ENCODE results near the gene NCOR1.
"Not testable (repeated sequence)": the region's sequence is repeated elsewhere in the genome, so short reads cannot be mapped to it uniquely, and the experiment has no call there.

NCOR1 gene

DNA sequence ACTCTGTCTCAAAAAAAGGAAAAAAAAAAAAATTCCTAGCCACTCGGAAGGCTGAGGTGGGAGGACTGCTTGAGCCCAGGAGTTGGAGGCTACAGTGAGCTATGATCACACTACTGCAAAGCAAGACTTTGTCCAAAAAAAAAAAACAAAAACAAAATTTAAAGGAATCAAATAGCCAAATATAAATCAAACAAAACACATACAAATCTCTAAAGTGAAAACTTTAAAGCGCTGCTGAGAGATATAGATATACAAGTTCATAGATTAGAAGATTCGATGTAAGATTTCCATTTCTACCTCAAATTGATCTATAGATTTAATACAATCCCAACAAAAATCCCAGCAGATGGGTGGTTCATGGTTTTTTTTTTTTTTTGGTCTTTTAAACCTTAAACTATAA, 132.1 kb downstream of the NCOR1 start:
- DNase-seq, result no peak

DNA sequence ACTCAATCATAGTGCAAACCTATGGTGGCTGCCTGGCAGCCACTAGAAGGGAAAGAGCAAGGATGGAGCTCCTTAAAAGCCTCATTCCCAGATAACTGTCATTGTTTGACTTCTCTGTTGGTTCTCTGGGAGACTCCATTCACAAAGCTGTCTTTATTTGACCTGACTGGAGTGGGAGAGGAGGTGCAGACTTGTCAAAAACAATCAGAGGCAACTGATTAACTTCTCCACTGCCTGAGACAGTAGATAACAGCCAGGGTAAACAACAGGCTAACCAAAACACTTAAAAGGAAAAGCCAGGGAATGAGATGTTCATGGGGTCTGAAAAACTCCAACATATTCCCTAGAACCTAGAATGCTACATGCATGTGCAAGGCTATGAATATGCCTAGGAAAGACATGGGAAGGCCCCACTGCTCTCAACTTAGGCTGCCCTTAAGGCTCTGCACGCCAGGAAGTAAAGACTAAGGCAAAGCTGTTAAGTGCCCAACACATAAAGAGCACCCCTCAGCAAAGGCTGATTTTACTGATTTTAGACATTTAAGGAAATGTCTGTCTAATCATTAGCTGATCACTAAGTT, 133.7 kb downstream of the NCOR1 start:
- DNase-seq, result no peak

DNA sequence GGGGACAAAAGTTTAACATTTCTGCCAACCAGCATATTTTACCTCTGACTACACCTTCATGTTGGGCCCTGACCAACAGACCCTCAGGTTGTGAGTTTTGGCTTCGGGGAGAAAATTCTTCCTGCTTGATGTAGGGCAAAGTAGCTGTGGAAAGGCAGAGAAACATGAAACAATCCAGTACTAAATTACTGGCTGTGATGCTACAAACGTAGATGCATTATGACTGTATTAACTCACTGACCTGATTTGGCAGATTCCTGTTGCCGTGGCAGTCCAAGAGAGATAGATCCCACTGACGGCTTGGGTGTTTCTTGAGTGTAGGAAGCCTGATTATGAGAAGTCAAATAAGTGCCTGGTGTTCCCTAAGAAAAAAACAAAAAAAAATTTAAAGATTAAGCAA, 135.0 kb downstream of the NCOR1 start:
- no peak for DNase-seq

DNA sequence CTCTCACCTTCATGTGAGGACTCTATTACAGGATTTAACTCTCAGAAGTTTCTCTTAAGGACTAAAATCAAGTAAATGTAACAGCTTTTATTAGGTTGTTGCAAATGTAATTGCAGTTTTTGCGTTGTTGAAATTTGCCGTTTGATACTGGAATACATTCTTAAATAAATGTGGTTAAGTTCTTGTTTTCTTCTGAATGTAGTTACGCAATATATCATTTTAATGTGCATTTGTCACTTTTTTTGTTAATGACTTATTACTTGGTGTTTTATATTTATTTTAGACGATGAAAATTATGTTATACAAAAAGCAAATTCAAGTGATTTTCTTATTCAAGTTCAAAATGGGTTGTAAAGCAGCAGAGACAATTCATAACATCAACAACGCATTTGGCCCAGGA, 139.4 kb downstream of the NCOR1 start:
- DNase-seq, result no peak

DNA sequence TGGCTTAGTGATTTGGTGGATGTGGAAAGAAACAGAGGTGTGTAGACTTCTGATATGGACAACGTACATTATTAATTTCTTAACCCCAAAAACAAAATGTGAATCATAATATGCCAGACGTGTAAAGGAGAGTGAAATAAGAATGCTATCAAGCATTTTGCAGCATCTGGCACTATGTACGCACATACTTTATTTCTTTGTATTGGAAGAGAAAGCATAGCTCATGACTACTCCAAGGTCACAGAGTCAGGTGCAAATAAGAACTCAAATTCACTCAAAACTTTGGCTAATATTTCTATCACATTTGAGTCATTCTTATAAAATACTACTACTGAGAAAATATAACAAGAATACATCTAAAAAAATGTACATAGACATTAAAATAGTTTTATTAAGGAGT, 140.9 kb downstream of the NCOR1 start:
- no peak for DNase-seq

DNA sequence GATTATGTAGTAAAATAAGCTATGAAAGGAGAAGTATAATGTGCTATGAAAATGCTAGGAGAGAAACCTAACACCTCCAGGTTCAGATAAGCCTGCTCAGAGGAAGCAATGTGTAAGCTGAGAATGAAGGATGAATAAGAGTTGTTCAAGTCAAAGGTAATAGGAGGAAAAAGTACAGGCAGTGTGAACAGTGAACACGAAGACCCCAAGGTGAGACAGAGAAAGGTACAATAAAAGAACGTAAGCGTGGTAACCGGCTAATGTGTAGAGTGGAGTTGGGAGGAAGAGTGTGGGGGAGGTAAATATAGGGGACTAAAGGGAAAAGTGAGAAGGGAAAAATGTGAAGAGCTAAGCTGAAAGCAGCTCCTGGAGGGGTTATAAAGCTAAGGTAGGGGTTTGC, 141.5 kb downstream of the NCOR1 start:
- DNase-seq, result no peak

DNA sequence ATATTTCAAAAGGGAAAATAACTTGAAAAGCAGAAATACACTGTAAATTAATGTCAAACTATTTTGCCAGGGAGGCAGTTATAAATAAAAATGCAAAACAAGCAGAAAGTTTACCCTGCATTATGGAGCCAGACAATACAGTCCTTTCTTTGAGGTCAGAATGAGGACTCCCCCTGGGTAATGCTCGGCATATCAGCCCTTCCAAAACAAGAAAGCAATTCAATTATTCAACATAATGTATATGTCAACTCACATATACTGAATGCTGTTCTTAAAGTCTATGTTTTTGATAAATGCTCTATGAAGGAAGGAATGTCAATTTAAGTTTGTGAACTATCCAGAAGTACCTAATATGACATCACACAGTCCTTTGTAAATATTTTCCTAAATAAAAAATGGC, 143.3 kb downstream of the NCOR1 start:
- DNase-seq, result no peak

DNA sequence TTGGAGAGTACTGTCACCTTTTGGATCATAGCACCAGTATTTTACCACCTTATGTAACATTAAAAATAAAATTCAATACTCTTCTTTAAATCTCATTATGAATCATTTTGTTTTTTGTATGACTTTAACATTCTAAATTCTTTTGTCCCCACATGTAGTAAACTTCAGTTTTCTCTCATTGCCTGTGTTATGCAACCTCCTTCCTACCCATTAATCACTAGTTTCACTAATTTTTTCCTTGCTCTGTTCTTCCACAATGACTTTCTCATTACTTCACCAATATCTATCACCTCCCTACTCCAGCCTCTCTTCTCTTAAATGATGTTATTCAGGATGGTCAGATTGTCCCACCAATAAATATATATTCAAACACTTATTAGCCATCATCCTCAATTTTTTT, 147.0 kb downstream of the NCOR1 start:
- DNase-seq, result no peak

DNA sequence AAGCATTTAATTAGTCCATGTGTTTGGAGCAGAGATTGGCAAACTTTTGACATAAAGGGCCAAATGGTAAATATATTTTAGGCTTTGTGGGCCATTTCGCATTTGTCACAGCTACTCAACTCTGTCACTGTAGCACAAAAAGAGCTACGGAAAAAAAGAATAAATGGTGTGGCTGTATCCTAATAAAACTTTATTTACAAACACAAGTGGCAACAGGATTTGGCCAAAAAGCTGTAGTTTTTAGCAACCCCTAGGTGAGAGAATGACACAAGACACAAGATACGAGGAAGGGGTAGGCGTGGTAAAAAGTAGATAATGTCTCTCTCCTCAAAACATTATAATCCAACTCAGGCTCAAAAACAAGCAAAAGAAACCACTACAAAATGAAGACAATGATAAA, 149.2 kb downstream of the NCOR1 start:
- no peak for DNase-seq

DNA sequence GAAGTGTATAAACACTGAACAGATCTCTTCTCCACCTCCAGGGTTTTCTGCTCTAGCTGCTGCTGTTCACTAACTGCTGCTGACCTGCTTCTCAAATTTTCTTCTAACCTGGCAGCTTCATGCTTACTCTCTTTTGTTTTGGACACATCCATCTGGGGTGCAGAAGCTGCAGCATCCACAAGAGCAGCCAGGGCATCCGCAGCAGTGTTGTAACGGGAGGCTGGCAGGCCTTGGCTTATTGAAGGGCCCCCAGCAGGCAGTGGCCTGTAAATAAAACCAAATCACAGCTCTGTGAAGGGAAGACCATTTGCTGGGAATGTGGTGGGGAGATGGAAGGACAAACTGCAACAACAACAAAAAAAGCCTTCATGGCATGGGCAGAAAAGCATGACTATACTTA, 153.7 kb downstream of the NCOR1 start:
- DNase-seq, result no peak

DNA sequence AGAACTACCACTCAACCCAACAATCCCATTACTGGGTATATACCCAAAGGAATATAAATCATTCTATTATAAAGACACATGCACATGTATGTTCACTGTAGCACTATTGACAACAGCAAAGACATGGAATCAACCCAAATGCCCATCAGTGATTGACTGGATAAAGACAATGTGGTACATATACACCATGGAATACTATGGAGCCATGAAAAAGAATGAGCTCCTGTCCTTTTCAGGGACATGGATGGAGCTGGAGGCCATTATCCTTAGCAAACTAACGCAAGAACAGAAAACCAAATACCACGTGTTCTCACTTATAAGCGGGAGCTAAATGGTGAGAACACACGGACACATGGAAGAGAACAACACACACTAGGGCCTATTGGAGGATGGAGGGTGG, 160.2 kb downstream of the NCOR1 start:
- not testable (repeated sequence) for DNase-seq

DNA sequence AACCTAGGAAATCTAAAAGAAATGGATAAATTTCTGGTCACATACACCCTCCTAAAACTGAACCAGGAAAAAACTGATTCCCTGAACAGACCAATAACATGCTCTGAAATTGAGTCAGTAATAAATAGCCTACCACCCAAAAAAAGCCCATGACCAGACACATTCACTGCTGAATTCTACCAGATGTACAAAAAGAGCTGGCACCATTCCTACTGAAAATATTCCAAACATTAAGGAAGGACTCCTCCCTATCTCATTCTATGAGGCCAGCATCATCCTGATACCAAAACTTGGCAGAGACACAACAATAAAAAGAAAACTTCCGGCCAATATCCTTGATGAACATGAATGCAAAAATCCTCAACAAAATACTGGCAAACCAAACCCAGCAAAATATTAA, 162.8 kb downstream of the NCOR1 start:
- DNase-seq, result no peak

DNA sequence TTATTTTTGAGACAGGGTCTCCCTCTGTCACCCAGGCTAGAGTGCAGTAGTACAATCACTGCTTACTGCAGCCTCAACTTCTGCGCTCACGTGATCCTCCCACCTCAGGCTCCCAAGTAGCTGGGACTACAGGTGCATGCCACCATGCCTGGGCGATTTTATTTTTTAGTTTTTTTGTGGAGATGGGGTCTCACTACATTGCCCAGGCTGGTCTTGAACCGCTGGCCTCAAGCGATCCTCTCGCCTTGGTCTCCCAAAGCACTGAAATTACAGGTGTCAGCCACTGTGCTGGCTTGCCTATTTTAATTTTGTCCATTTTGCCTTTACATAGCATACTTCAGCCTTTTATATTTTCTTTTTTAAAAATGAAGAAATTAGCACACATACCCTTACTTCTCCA, 164.5 kb downstream of the NCOR1 start:
- no peak for DNase-seq

DNA sequence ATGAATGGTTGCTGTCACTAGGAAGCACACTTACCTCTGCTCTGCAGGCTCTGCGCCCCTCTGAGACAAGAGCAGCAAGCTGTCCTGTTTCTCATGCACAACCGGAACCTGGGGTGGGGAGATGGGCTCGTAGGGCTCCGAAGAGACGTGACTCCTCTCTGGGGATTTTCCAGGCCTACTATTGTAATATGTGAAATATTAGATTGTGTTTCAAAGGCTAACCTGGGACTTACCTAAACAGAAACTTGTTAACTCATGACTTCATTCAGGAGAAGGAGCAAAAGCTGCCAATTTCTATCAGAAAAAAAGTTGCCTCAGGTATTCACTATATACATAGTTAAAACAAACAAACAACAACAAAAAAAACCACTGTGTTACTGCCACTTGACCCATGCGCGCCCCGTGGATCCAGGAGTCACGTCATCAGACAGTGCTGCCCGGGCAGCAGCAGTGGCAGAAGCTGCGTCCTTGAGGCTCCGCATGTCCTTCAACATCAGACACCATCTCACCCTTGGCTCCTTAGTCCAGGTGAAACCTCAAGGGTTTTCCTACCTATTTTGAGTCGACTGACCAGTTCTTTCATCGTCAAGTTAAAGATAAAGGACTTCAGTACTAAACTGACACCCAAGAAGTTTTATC, 166.4 kb downstream of the NCOR1 start:
- DNase-seq, result no peak

DNA sequence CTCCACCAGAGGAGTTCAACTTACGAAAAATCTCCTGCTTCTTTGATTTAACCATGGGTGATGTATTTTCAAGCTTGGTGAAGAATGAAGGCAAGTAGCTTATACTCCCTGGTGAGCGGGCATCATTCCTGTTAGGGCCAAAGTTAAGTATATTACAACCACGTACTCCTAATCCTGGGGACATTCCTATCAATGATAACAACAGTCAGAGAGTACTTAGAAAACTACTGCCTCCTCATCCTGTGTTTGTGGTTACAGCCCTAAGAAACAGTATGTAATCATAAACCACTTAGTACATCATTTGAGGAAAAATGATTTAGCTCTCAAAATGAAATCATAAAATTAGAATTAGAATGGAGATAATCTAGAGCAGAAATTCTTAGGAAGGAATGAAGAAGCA, 168.4 kb downstream of the NCOR1 start:
- no peak for DNase-seq

DNA sequence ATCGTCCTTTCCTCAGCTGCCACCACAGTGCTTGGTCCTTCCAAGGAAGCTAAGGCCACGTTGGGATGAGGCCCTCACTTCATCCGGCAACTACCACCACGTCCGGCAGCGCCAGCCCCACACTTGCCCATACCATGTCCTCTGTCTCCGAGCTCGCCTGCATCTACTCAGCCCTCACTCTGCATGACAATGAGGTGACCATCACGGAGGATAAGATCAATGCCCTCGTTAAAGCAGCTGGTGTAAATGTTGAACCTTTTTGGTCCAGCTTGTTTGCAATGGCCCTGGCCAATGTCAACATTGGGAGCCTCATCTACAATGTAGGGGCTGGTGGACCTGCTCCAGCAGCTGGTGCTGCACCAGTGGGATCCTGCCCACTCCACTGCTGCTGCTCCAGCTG, 170.8 kb downstream of the NCOR1 start:
- DNase-seq, result no peak

DNA sequence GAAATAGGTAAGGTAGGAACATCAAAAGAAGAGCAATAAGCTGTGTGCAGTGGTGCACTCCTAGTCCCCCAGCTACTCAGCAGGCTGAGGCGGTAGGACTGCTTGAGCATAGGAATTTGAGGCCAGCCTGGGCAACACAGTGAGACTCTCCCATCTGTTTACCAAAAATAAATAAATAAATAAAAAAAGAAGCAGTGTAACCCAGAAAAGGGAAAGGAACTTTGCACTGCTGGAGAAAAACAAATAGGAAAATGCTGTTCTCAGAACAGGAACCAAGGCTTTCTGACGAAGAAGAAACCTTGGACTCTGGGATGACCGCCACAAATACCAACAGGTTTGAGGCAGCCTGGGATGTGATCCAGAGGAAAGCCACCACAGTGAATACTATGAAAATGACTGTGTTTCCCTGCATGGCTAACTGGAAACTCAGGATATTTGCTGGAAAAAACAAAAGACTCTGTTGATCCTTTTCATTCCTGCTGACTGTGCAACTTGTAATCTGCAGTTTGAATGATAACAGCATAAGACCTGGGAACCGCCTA, 174.6 kb downstream of the NCOR1 start:
- DNase-seq, result no peak

DNA sequence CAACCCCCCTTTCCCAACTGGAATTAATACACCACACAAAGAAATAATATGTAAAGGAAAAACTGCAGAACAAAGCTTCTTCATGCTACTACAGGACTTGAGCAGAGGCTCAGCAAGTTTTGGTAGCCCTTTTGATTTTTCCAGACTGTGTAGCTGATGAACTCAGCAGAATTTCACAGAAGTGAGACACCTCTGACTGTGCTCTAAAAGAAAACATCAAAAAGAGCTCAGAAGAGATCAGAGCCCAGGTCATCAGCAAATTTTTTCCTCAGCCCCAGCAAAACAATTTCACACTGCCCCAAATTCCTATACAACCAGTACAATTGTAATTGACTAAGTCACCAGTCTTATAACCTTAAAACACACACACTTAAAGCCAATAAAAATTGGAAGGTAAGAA, 177.7 kb downstream of the NCOR1 start:
- DNase-seq, result no peak

DNA sequence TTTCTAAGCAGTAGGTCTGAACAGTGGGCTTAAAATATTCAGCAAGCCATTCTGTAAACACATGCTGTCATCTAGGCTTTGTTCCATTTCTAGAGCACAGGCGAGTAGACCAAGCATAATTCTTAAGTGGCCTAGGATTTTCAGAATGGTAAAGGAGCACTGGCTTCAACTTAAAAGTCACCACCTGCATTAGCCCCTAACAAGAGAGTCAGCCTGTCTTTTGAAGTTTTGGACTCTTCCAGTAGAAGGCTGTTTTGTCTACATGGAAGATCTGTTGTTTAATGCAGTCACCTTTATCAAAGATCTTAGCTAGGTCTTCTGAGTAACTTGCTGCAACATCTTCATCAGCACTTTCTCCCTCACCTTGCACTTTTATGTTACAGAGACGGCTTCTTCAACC, 179.1 kb downstream of the NCOR1 start:
- DNase-seq, result no peak

DNA sequence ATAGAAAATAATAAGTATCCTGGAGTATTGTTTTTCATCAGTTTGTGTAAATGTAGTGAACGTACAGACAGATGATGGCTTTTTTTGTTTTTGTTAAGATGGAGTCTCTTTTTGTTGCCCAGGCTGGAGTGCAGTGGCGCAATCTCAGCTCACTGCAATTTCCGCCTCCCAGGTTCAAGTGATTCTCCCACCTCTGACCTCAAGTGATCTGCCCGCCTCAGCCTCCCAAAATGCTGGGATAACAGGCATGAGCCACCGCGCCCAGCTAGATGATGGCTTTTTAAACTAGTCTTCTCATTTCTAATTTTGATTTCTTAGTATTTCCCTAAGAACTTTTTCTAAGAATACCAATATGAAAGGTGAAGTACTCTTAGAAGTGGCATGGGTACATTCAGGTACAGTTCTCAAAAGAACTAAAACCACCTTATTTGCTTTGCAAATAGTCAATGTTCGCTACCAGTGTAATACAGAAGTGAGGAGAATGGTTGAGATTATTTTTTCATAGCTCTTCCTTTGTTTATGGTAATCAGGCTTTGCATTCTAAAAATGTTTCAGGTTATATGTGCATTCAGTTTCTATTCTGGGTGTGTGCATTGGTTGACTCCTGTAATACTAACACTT, 181.5 kb downstream of the NCOR1 start:
- DNase-seq, result no peak

DNA sequence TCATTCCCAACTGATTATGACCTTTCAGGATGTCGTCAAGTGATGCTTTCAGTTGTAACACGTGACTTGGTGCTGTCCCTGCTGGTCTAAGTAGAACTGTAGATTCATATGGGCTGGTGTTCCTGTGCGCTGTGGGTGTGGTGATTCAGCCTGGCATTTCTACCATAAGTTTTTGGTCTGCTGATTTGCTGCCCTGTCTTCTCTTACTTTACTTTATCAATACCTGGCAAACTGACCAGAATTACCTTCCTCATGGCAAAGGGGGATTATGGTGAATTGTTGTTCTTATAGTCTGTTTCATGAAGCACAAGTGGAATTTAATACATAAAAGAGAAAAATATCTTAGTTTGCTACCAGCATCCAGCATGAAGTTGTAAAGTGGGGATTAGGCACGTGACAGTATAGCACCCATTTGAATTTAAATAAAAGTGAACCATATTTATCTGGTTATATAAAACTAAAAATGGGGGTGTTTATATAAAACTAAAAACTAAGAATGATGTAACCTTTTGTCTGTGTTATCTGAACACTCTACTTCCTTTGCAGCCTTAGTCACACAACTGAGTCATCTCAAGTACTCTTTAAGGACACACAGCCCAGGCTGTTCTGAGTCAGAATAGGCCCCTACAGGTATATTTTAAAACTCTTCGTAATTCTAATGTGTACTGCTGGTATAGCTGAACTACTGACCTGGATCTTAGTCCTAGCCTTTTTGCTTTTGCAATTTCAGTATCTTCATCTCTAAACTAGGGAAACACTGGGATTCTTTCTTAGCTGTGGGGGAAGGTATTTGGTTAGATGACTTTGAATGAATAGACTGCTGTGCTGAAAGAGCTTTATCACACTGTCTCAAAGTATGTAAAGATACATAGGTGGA, 187.4 kb downstream of the NCOR1 start:
- peak; percentile 62 for DNase-seq

DNA sequence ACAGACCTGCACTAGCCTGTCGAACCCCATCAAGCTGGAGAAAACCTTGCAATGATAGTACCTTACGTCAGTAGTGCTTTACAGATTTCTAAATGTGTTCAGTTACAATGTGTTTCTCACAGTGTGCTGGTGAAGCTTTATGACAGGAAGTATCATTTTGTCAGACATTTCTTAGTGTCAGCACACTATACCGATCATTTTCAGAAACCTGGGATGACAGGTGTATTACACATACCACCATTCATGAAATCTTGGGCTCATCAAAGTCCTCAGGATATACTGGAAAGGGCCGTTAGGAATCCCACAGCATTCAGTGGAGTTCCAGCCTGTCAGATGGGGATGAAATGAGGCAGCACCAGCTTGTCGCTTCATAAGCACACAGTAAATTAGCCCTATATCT, 188.4 kb downstream of the NCOR1 start:
- no peak for DNase-seq

DNA sequence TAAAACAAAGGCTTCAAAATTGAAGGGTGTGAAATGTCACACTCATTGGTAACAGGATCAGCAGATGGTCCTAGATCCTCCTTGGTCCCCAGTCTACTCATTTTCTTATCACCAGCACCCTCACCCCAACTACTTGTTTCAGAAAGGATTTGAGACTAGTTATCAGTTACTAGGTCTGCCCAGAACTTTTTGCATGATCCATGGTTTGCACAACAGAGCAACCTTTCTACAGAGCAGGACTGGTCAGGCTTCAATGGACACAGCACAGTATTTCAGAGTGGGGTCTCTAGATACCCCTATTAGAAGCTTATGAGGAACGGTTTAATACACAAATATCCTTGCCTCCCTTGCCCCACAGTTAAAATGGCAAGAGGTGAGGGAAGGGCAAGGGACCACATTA, 190.1 kb downstream of the NCOR1 start:
- no peak for DNase-seq

DNA sequence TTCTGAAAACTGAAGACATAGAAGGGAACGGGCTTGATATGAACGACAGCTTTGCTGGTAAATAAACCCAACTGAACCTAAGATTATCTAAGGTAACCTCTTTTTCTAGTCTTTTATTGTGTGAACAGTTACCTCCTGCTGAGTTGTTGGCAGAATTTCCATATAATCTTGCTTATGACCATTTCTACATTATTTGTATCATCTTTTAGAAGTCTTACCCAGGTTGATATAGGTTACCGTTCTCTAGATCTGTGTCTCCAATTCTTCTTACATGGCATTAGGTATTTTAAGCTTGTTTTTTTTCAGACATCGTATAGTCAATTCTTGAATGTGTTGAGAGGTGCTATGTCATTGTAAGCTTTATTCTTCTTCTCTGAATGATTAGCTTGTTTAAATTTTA, 191.5 kb downstream of the NCOR1 start:
- DNase-seq, result no peak

All from activated naive CD4-positive, alpha-beta T cell treated with anti-CD3 and anti-CD28 coated beads, Interleukin-2, amount 50 U/mL, for 16 hours (primary cell).